GM19324 (cell line): ENCODE measurements around the gene PCCA.
"Not testable (repeated sequence)": the region's sequence is repeated elsewhere in the genome, so short reads cannot be mapped to it uniquely, and the experiment has no call there.

ENCODE experiments used
- ATAC-seq: cut with Tn5 transposase; IDR thresholded peaks from one replicate; pipeline ENCODE4 v1.9.1; 2021; ENCODE audit warnings: mild to moderate bottlenecking, moderate library complexity; ENCODE audit not compliant: unreplicated experiment, low FRiP score

PCCA gene

DNA sequence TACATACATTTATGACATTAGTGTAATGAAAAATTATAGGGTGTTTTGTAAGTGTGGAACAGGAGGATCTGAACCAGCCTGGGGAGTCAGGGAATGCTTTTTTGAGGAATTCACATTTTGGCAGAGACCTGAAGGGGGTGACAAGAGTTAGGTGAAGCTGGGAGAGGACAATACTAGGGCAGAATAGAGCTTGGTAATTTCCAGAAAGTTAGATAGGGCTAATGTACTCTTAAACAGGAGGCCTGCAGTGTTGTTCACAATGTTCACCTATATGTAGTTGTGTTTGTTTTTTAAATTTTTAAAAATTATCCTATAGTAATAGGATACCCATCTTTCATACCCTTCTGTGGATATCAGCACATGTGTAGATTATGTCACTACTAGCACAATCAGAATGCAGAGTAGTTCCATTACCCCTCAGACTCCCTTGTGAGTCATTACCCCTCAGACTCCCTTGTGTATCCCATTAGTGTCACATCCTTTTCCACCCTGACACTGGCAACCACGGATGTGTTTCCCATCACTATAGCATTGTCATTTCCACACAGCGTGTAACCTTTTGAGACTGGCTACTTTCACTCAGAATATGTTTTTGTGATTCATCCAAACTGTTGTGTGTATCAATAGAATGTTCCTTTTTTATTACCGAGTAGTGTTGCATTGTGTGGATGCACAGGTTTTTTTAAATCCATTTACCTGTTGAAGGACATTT lies 43.1 kb downstream of the PCCA start:
- no peak for ATAC-seq

DNA sequence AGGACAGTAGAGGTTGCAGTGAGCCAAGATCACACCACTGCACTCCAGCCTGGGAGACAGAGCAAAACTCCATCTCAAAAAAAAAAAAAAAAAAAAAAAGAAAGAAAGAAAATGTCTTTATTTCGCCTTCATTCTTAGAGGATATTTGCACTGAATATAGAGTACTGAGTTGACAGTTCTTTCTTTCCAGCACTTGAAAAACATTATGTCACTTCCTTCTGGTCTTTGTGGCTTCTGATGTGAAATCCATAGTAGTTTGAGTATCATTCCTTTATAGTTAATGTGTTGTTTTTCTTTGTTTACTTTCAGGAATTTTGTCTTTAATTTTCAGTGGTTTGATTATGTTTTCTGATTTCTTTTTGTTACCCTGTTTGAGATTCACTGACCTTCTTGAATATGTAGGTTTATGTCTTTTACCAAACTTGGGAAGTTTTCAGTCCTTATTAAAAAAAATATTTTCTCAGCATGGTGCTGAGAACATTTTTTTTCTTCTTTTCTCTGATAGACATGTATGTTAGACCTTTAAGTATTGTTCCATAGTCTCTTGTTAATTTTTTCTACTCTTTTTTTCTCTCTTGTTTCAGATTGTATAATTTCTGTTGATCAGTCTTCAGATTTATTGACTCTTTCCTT lies 50.1 kb downstream of the PCCA start:
- ATAC-seq = no peak

DNA sequence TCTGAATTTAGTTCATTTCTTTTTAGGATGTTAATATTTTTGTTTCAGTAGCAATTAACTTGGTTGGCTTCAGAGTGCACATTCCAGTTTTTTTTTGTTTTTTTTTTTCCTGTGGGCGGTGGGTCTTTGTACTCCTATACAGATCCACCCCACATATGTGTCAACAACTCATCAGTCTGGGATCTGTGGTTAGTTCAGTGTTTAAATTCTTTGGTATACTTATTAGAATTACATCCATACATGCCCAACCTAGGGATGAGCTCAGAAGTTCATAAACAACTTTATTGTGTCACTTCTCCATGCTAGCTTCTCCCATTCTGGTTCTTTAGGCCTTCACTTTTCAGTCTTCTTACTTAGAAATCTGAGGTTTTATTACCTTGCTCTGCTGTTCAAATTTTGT lies 50.9 kb downstream of the PCCA start:
- no peak for ATAC-seq

DNA sequence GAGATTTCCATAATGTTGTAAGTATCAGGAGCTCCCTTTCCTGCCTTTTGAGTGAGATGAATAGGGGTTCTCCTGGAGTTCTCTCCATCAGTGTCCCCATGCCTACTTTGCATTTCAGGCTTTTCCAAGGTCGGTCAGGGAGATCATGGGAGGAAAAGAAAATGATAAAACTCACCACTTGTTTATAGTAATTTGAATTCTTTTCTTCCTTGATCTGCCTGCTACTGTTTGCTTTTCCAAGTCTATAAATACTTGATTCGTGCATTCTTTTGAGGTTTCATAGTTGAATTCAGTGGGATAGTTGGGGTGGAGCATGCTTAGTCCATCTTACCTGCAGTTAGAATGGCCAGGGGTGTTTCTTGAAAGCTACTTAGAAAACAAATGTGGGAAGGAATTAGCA lies 51.5 kb downstream of the PCCA start:
- no peak for ATAC-seq

DNA sequence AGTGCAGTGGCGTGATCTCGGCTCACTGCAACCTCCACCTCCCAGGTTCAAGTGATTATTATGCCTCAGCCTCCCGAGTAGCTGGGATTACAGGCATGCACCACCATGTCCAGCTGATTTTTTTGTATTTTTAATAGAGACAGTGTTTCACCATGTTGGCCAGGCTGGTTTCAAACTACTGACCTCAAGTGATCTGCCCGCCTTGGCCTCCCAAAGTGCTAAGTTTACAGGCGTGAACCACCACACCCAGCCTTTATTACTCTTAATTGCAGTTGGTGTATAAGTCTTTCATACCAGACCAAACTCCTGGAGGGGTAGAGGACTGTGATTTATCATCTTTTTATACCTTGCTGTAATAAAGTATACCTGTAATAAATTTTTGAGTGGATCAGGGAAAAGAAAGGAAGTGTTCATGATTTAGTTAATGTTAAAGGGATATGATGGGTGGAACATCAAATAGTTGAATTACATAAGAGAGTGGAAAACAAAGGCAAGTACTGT lies 52.6 kb downstream of the PCCA start:
- not testable (repeated sequence) for ATAC-seq

DNA sequence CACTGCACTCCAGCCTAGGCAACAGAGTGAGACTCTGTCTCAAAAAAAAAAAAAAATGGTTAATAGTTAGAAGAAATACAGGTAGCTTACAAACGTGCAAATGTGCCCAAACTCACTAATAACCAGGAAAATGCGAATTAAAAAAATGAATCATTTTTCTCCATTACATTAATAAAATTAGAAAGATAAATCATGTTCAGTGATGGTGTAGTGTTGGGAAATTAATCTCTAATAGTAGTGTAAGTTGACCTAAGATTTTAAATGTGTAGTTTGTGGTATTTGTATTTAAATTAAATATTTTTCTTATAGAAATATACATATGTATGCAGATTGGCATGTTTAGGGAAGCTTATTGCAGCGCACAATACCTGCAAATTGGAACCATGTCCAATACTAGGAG lies 57.6 kb downstream of the PCCA start:
- no peak for ATAC-seq

DNA sequence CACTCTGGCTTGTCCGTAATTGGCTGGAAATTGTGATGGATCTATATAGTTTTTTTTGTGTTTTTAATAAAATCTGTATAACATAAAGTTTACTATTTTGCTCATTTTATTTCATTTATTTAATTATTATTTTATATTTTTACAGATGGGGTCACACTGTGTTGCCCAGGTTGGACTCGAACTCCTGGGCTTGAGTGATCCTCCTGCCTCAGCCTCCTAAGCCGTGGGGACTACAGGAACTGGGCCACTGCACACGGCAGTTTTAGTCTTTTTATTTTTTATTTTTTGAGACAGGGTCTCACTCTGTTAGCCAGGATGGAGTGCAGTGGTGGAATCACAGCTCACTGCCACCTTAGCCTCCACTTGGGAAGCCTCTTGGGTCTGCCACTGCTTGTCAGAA lies 58.9 kb downstream of the PCCA start:
- no peak for ATAC-seq

DNA sequence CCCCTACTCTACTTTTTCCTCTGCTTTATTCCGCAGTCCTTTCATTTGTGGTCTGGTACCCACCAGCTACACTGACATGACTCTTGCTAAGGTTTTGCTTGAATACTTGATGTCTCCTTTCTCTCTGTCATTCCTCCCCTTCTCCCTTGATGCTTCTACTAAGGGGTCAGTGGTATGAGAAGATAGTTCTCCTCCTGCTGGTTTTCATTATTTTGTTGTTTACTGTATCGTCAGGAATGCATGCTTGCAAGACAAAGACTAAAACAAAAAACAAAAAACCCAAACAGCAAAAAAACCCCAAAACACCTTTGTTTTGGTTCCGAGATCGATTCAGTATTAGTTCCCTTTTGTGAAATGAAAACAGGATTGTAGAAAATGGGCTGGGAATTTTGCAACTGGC lies 59.5 kb downstream of the PCCA start:
- ATAC-seq = no peak

DNA sequence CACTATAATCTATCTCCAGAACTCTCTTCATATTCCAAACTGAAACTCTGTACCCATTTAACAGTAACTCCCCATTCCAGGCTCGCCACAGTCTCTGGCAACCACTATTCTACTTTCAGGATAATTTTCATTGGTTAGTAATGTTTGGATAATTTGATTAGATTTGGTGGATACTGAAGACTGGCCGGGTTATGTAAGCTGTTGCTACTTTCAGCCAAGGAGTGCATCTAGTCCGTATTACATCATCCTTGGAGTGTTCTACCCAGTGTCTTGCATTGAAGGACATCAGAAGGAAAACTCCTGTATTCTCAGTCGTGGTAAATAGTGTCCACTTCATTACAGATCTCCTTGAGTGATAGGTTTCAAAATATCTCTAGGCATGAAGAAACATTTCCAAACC lies 60.5 kb downstream of the PCCA start:
- ATAC-seq = no peak

DNA sequence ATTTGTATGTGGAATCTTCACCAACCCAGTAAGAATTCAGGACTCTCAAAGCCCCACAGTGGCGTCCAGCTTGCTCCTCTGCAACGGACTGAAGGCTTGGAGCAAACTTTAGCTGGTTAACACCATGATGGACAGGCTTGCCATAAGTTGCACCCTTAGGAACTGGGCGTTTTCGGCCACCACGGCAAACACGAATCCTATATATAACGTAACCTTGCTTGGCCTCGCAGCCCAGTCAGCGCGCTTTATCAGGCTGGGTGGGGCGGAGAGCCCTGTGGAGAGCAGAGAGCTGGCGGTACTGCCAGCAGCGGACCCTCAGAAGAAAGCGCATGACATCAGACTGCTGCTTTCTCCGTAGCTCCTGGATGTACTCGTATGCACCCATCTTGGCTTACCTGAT lies 61.8 kb downstream of the PCCA start:
- not testable (repeated sequence) for ATAC-seq

DNA sequence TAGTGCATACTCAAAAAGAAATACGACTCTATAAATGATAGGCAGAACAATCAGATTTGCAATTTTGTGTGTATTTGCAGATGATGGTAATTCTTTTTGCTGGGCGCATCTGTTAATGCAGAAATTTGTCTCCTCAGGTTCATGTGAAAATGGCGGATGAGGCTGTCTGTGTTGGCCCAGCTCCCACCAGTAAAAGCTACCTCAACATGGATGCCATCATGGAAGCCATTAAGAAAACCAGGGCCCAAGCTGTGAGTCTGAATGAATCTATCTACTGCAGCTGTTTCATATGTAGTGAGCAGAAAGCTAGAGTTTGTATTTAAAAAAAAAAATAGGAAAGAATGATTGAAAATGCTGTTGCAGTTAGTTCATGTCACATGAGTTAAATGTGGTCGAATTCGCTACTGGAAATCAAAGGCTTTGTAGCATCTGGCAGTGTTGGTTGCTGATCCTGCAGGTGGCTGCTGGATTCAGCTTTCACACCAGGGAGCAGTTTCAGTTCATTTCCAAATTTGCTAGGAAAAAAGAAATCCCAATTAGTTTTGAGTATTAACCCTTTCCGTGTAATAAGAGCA lies 66.0 kb downstream of the PCCA start:
- ATAC-seq = no peak

DNA sequence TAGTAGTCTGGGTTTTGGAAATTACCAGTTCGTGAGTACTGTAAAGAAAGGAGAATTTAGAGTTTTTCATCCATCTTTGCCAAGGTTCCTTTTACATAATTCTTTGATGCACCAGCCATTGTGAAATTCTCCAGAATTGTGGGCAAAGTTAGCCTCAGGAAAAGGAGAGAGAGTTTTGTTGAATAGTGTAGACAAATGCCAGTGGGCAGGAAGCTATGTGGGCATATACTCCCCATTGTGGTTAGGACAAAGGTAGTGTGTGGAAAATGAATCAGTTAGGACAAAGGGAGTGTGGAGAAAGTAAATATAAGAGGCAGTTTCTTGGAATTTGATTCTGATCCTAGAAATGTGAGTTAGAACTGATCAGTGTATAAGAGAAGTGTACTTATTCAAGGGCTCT lies 67.9 kb downstream of the PCCA start:
- ATAC-seq = no peak

DNA sequence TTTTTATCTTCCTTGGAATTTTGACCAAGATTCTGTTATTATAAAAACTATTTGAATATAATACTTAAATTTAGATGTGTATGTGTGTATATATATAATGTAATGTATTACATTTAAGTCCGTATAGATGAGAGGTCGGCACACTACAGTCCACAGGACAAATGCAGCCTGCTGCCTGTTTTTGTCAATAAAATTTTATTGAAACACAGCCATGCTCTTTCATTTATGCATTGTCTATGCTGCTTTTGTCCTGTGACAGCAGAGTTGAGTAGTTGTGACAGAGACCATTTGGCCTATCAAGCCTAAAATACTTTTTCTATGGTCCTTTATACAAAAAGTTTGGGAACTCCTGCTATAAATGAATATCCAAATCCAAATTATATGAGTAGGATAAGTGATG lies 69.7 kb downstream of the PCCA start:
- ATAC-seq = no peak

DNA sequence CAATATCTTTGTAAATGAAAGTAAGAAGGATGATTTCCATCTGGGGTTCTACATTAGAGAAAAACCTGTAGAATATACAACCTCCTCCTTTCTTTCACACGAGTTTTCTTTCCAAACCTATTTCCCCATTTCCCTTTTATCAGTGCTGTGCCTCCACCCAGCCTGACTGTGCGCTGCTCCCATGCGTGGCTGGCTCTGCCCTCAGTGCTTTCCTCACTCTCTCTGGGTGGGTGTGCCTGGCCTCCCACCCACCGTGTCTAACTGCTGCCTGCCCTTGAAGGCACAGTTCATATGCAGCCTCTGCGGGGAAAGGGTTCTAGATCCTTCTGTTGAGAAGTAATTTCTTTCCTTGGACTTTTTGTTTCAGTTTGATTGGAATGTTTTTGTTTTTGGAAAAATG lies 70.7 kb downstream of the PCCA start:
- ATAC-seq = no peak

DNA sequence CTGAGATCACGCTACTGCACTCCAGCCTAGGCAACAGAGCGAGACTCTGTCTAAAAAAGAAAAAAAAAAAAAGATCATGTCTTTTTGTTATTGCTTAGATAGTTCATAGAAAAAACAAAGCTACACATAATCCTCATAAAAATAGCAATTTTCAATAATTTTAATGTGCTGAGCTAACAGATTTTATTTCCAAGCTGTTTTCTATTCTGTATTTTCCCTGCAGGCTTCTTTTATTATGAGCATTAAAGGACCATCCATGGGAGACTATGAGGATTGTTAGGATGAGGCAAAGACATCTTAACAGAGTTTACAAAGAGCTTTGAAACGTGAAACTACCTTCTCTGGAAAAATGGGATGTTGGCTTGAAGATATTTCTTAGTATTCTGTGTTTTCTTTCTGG lies 71.6 kb downstream of the PCCA start:
- no peak for ATAC-seq

DNA sequence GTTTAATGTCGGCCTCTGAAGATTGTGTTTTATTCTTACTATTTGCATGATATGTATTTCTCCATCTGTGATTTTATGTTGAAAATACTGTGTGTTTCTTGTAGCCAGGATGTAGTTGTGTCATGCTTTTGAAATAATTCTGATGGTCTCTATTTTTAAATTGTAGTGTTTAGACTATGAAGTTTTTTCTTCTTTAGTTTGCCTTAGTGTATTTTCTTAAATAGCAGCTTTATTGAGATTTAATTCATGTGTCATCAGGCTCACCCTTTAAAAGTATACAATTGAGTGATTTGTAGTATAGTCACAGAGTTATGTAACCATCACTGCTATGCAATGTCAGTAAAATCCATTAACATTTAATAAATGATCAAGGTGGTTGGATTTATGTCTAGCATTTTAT lies 74.5 kb downstream of the PCCA start:
- ATAC-seq = no peak

DNA sequence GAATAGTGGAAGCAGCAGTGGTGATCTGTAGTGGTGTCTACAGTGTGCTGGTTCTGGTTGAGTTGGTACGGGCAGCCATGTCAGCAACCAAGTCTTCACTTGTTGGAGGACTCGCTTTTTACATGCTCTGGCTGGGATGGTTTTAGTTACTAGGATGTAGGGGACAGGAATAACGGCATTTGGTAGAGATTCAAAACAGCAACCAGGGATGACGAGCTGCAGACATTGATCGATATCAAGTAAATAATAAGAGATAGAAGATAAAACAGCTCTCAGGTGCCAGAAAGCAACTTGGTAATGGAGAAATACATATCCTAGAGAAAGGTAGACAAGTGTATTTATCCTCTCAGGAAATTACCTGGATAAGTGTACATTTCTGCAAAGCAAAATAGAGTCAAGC lies 84.3 kb downstream of the PCCA start:
- no peak for ATAC-seq

DNA sequence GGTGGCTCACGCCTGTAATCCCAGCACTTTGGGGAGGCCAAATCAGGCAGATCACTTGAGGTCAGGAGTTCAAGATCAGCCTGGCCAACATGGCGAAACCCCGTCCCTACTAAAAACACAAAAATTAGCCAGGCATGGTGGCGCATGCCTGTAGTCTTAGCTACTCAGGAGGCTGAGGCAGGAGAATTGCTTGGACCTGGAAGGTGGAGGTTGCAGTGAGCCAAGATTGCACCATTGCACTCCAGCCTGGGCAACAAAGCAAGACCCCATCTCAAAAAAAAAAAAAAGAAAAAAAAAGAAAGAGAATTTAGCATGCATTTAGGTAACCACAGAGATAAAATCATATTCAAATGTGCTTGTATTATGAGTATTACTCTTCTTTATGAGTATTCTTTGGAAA lies 85.6 kb downstream of the PCCA start:
- not testable (repeated sequence) for ATAC-seq

DNA sequence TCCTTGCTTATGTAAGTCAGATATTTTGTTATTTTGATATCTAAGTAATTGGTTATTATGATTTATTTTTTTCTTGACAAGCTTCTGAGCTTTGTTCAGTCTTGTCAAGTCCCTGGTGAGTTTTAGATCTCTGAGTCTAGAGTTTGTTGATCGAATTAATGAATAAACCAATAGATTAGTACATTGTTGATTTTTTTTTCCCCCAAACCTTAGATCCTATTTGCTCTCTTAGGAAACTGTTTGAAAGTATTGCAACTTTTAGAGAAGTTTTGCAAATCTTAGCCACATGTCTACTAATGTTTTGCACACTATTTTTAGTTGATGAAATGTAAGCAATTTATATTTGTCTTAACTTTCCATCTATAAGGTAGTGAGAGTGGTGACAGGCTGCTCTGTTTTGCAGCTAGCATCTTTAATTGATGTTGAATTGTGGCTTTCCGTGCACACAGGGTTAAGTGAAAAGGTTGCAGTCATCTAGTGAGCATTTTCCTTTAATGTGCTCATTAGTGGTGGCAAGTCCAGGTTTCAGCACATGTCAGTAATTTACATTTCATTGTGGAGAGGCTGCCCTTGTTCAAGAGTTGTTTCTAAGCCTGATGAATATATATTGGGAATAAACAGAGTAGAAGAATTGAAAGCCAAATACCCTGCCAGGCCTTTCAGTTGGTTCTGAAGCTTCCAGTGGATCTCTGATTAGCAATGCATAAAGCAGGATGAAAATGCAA lies 86.3 kb downstream of the PCCA start:
- no peak for ATAC-seq

DNA sequence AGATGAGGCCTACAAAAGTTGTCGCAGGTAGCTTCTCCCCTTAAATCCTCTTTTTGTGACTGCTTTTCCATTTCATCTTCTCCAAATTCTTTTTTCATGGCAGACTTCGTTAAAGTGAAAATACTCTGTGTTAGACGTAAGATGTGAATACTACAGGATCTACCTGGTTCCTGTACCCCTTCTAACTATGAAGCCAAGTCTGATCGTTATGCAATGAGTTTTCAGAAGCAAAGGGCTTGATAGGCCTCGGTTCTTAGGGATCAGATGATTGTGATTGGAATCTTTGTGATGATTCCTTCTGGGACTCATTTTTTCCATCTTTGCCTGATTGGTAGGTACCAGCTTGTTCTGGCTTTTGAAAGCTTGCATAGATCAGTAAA lies 86.9 kb downstream of the PCCA start:
- ATAC-seq = no peak

DNA sequence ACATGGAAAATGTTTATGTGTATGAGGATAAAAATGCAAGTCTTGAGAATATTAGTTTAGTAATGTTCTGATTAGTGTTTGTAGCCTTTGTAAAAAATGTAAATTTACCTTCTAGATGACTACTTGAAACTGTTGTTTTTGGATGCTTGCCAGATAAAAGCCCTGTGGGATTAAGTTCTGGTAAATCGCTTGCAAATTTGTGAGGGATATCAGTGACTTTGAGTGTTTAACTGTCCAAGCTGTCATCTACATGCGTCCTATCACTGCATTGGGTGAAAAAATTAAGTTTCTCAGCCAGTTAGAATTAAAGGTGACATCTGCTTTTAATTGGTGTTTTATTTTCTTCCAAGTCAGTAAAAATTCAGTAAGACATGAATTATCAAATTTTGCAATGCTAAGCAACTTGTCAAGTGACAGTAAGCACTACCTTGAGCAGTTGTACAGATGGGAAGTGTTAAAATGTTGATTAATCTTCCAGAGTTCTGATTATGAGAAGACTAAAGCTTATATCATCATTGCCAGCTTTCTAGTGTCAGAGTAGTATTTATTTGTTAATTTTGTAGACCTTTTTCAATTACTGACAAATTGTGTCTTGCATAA lies 88.0 kb downstream of the PCCA start:
- ATAC-seq = no peak
